Activated CD4-positive, alpha-beta T cell treated with anti-CD3 and anti-CD28 coated beads, Interleukin-2, amount 50 U/mL, for 48 hours (primary cell): ENCODE data around the gene HTR3A.

Experiments used
- DNase-seq, 2 experiments: peaks; one replicate each; pipeline ENCODE4 v3.0.0-alpha.2; 2020

HTR3A gene

GRCh38 chr11:113980785-113981184, 5.9 kb downstream of the HTR3A start:
- DNase-seq: no peak

- no peak for DNase-seq
These were observed 7.4 kb downstream of the HTR3A start for GRCh38 chr11:113982306-113982705.

GRCh38 chr11:113984781-113985180, 9.9 kb downstream of the HTR3A start:
- DNase-seq: no peak

- no peak for DNase-seq
These were observed 11.0 kb downstream of the HTR3A start for GRCh38 chr11:113985906-113986305.

GRCh38 chr11:113986351-113987140, 11.6 kb downstream of the HTR3A start:
- DNase-seq: no peak

- no peak for DNase-seq
These were observed 14.5 kb downstream of the HTR3A start for GRCh38 chr11:113989381-113989780.

GRCh38 chr11:113989916-113990315, 15.0 kb downstream of the HTR3A start:
- DNase-seq: no peak

GRCh38 chr11:113991170-113991569, 16.3 kb downstream of the HTR3A start:
- DNase-seq: peak; percentile 7 to 12

- no peak for DNase-seq
These were observed 17.0 kb downstream of the HTR3A start for GRCh38 chr11:113991718-113992458.

GRCh38 chr11:113992459-113993110, 17.7 kb downstream of the HTR3A start:
- no peak for DNase-seq

GRCh38 chr11:113994077-113994954, 19.4 kb downstream of the HTR3A start:
- DNase-seq: peak; percentile 22 to 39

GRCh38 chr11:113997473-113997872, 22.6 kb downstream of the HTR3A start:
- no peak for DNase-seq

- no peak for DNase-seq
These were observed 23.7 kb downstream of the HTR3A start for GRCh38 chr11:113998574-113998973.

- DNase-seq: no peak
These were observed 25.6 kb downstream of the HTR3A start for GRCh38 chr11:114000526-114000925.

GRCh38 chr11:114001416-114001815, 26.5 kb downstream of the HTR3A start:
- no peak for DNase-seq

GRCh38 chr11:114008331-114008730, 33.4 kb downstream of the HTR3A start:
- no peak for DNase-seq

- DNase-seq: no peak
These were observed 36.0 kb downstream of the HTR3A start for GRCh38 chr11:114010931-114011330.

- no peak for DNase-seq
These were observed 36.5 kb downstream of the HTR3A start for GRCh38 chr11:114011443-114011842.

- DNase-seq: no peak
These were observed 40.2 kb downstream of the HTR3A start for GRCh38 chr11:114015117-114015516.

- DNase-seq: no peak
These were observed 42.1 kb downstream of the HTR3A start for GRCh38 chr11:114016986-114017385.

- DNase-seq: no peak
These were observed 42.8 kb downstream of the HTR3A start for GRCh38 chr11:114017723-114018122.

GRCh38 chr11:114019046-114019445, 44.1 kb downstream of the HTR3A start:
- no peak for DNase-seq

GRCh38 chr11:114019574-114019973, 44.7 kb downstream of the HTR3A start:
- no peak for DNase-seq
